ENCODE data around the gene SLC20A1. TPM values are rescaled to one million over a fixed set of nuclear protein-coding genes. Genes with fewer than 3 reads are reported as not detected.
"Not testable (repeated sequence)": the region's sequence is repeated elsewhere in the genome, so short reads cannot be mapped to it uniquely, and the experiment has no call there.

SLC20A1 gene
- polyA plus RNA-seq, 1 donor: 23.6 TPM

- DNase-seq: no peak
Observed at GRCh38 chr2:112684415-112684775, 38.7 kb downstream of the SLC20A1 start.

- DNase-seq: no peak
Observed at GRCh38 chr2:112685271-112685884, 39.6 kb downstream of the SLC20A1 start.

GRCh38 chr2:112686348-112687217 is 40.8 kb downstream of the SLC20A1 start:
- DNase-seq: no peak

- no peak for DNase-seq
Observed at GRCh38 chr2:112687522-112687921, 41.8 kb downstream of the SLC20A1 start.

- no peak for DNase-seq
Observed at GRCh38 chr2:112688086-112688880, 42.5 kb downstream of the SLC20A1 start.

- no peak for DNase-seq
Observed at GRCh38 chr2:112690853-112691401, 45.2 kb downstream of the SLC20A1 start.

GRCh38 chr2:112691881-112692281 is 46.1 kb downstream of the SLC20A1 start:
- DNase-seq: no peak

- DNase-seq: no peak
Observed at GRCh38 chr2:112692495-112692911, 46.8 kb downstream of the SLC20A1 start.

- DNase-seq: no peak
Observed at GRCh38 chr2:112692918-112693317, 47.2 kb downstream of the SLC20A1 start.

- DNase-seq: no peak
Observed at GRCh38 chr2:112693596-112693995, 47.9 kb downstream of the SLC20A1 start.

GRCh38 chr2:112694182-112694581 is 48.4 kb downstream of the SLC20A1 start:
- DNase-seq: no peak

- DNase-seq: no peak
Observed at GRCh38 chr2:112698834-112699515, 53.2 kb downstream of the SLC20A1 start.

- no peak for DNase-seq
Observed at GRCh38 chr2:112699984-112700667, 54.4 kb downstream of the SLC20A1 start.

GRCh38 chr2:112701052-112701451 is 55.3 kb downstream of the SLC20A1 start:
- DNase-seq: no peak

GRCh38 chr2:112703684-112704083 is 57.9 kb downstream of the SLC20A1 start:
- DNase-seq: no peak

GRCh38 chr2:112705575-112705974 is 59.8 kb downstream of the SLC20A1 start:
- no peak for DNase-seq

GRCh38 chr2:112706170-112706664 is 60.5 kb downstream of the SLC20A1 start:
- no peak for DNase-seq

- DNase-seq: not testable (repeated sequence)
Observed at GRCh38 chr2:112706947-112707346, 61.2 kb downstream of the SLC20A1 start.

GRCh38 chr2:112708968-112709367 is 63.2 kb downstream of the SLC20A1 start:
- no peak for DNase-seq

- DNase-seq: no peak
Observed at GRCh38 chr2:112709703-112710102, 64.0 kb downstream of the SLC20A1 start.

GRCh38 chr2:112710956-112711750 is 65.4 kb downstream of the SLC20A1 start:
- no peak for DNase-seq

All from hindlimb muscle (tissue), 1 donor.